Measurements from ENCODE around the gene ZNF142.

- TF ChIP-seq CTCF (conservative IDR thresholded peaks at IDR 0.05; ENCODE audit: low read length): no peak
- no peak for TF ChIP-seq EZH2phosphoT487 (IDR thresholded peaks at IDR 0.05; ENCODE audit: borderline replicate concordance, low read depth, low read length)
Observed at GRCh38 chr2:218631837-218632236, 27.6 kb downstream of the ZNF142 start.
